Brain pericyte (primary cell): Measurements from ENCODE around the gene MRGPRF.
"Not testable (repeated sequence)": the region's sequence is repeated elsewhere in the genome, so short reads cannot be mapped to it uniquely, and the experiment has no call there.

Experiments used
- DNase-seq: peaks from one replicate; pipeline ENCODE4 v3.0.0-alpha.2; 2012; ENCODE audit warnings: low read depth, low spot score

Gene MRGPRF

GRCh38 chr11:68987211-68987610 lies 25.8 kb downstream of the MRGPRF start:
- no peak for DNase-seq

GRCh38 chr11:68983801-68984200 lies 29.2 kb downstream of the MRGPRF start:
- DNase-seq = no peak

DNA sequence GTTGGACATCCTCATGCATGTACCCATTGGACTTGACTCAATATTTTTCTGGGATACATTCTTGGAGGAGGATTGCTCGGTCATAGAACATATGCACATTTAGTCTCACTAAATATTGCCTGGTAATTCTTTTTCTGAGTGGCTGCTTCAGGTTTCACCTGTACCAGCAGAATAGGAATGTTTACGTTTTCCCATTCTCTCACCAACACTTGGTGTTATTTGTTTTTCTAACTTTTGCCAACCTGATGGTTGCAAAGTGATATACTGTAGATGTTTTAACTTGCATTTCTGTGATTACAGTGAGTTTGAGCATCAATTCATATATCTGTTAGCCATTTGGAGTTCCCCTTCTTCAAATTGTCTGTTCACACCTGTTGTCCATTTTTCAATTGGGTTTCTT lies 30.9 kb downstream of the MRGPRF start:
- DNase-seq = no peak

DNA sequence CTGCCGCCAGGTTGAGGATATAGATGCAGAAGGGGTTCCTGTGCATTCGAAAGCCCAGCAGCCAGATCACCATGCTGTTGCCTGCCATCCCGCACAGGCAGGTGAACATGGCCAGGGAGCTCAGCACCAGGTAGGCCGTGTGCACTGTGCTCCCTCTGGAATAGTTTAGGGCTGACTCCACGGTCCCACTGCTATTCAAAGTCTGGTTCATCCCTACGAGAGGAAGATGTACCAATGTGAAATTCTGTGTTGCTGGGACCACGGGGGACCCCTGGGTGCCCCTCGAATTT lies 32.3 kb downstream of the MRGPRF start, which contains the start of gene MRGPRD:
TSS of gene MRGPRD (minus strand) at position 211 of the 290 bp plus-strand sequence. CDS start at position 211, 0 bp downstream.
- DNase-seq = no peak

- no peak for DNase-seq
These were observed 32.9 kb downstream of the MRGPRF start for GRCh38 chr11:68979931-68980775.

DNA sequence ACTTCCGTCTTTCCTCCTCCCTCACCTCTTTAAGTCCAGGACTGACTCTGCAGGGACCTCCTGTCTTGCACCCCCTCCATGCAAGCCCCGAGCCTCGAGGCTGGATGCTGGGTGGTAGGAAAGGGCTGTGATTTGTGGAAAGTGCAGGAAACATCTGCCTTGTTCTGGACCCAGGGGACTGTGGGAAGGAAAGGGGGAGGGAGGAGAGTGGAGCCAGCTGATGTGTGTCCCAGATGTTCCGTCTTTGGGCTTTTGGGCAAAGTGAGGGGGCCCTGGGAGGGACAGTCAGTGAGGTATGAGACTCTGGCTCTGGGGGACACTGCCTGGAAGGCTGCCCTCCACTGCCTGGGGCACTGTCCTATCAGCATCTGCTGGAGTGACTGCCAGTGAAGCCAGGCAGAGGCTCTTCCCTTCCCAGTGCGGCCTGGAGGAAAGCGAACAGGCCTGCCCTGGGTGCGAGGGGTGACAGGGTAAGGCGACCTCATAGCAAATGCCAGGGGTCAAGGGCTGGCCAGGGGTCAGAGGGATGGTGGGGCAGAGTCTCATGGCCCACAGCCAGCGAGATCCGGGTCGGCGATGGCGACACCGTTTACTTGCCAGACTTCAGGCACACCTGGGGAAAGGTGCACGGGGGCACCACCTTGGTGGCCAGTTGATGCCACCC lies 34.0 kb downstream of the MRGPRF start:
- no peak for DNase-seq

GRCh38 chr11:68978626-68978930 lies 34.5 kb downstream of the MRGPRF start:
- no peak for DNase-seq

- DNase-seq = no peak
These were observed 35.0 kb downstream of the MRGPRF start for GRCh38 chr11:68977781-68978625.

- DNase-seq = no peak
These were observed 36.5 kb downstream of the MRGPRF start for GRCh38 chr11:68976563-68976962.

- DNase-seq = no peak
These were observed 37.0 kb downstream of the MRGPRF start for GRCh38 chr11:68976095-68976494.

DNA sequence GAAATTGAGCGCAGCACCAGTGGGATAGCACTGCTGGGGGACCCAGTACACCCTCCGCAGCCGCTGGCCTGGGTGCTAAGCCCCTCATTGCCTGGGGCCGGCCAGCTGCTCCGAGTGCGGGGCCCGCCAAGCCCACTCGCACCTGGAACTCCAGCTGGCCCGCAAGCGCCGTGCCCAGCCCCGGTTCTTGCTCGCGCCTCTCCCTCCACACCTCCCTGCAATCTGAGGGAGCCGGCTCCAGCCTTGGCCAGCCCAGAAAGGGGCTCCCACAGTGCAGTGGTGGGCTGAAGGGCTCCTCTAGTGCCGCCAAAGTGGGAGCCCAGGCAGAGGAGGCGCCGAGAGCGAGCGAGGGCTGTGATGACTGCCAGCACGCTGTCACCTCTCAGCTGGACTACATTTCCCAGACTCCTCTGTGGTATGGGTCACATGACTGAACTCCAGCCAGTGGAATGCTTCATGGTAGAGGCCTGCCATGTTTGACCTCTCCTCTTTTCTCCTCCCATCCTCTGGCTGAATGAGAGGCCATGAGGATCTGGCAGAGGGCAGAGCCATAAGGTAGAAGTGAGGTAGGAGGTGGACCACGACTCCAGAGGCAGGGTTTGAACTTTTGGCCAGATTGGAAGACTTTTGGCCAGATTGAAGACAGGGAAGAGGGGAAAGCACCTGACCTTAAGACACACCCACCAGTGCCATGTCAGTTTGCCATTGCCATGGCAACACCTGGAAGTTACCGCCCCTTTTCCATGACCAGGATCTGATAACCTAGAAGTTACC lies 38.4 kb downstream of the MRGPRF start:
- no peak for DNase-seq

DNA sequence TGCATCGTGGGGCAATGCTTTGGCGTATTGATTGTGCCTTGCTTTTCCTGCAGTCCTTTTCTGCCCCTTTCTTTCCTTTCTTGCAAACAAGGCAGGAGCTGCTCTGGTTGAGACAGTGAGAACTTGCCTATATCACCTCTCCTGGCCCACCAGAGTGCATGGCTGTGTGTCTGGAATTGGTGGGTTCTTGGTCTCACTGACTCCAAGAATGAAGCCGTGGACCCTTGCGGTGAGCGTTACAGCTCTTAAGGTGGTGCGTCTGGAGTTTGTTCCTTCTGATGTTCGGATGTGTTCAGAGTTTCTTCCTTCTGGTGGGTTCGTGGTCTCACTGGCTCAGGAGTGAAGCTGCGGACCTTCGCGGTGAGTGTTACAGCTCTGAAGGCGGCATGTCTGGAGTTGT lies 39.3 kb downstream of the MRGPRF start:
- DNase-seq = not testable (repeated sequence)

DNA sequence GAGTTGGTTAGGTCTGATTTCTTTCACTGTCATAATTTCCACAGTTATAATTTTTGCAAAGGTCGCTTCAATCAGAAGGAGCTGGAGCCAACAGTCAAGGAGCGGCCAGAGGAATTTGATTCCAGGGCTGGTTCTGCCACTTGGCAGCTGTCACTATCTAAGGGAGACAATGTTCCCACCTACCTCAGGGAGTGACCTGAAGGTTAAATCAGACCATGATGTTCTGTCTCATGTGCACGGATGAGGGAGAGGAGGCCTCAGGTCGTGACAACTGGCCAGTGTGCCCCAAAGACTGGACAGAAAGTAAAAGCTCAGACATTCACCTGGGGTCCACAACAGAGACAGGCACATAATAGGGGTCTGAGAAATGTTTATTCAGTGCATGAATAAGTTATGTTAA lies 39.8 kb downstream of the MRGPRF start:
- DNase-seq = no peak

DNA sequence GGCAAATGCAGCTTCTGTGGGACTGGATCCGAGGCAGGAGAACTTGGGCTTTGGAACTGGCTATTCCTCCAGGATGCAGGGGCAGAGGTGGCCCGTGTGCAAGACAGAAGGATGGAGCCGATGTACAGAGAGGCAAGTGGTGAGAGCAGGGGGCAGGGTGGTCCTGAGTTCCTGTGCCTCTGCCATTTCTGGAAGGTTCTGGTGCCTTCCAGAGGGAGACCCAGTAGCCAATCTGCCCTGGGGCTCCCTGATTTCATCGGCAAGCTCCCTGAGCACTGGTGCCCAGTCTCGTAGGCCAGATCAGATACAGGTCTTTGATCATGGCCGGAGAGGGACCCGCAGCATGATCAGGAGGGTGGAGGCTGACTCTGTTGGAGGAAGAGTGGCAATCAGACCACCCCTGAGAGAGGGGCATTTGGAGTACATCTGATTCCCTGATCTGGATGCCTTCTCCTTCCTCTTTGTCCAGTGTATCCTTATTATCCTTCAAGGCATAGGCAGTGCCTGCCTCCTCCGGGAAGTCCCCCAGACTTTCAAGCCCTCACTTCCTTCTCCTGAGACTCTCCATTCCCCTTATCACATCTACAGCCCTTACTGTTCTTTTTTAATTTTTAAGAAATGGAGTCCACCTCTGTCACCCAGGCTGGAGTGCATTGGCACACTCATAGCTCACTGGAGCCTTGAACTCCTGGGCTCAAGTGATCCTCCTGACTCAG lies 42.0 kb downstream of the MRGPRF start:
- DNase-seq = no peak

DNA sequence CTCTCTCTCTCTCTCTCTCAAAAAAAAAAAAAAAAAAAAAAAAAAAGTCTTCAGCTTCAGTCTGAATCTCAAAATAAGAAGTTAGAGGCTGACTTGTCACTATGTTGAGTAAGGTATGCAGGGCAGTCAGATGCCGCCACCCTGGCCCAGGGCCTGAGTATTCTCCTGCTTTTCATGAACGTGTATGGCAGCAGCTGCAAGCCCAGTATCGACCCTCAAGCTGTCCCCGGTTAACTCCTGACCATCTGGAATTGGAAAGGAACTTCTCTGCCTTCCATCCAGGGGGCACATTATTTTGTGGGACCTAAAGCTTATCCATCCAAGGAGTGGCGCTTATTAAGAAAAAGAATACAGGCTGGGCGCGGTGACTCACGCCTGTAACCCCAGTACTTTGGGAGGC lies 43.7 kb downstream of the MRGPRF start:
- DNase-seq = no peak

- DNase-seq = no peak
These were observed 44.5 kb downstream of the MRGPRF start for GRCh38 chr11:68968306-68969250.

DNA sequence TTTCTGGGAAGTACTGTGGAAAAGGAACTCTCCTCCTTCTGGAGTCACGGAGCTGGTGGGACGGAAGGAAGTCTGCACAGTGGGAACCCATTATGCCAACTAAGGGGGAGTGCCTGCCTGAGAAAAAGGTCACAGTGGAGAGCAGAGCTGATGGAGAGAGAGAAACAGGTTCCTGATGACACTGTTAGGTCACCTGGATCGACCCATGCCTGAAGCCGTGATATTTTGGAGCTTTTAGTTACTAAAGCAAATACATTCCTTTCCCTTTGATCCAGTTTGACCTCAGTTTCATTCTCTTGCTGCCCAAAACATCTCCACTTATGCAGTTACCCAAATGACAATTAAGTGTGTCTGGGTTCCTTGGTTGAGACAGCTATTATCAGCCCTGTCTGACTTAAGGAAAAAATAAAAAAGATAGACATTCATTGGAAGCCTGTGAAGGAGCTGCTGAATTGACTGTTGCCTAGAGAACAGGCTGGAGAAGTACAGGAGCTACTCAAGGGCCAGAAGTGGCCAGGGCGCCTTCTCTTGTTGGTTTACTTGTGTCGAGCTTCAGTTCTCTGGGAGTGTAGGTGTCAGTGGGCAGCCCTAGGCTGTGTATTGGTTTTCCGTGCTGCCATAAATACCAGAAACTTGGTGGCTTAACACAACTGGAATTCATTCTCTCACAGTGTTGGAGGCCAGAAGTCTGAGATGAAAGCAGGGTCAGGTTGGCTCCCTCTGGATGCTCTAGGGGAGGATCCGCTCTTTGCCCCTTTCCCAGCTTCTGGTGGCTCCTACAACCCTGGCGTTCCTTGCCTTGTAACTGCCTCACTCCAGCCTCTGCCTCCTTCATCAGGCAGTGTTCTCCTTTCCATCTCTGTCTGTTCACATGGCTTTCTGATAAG lies 45.9 kb downstream of the MRGPRF start:
- no peak for DNase-seq

- no peak for DNase-seq
These were observed 46.9 kb downstream of the MRGPRF start for GRCh38 chr11:68965901-68966853.
